ENCODE measurements around the gene GPATCH1. TPM values are rescaled to one million over a fixed set of nuclear protein-coding genes. Genes with fewer than 3 reads are reported as not detected.
A peak's percentile ranks its signal among the peaks of the same experiment; 100 is the strongest.
"Not testable (repeated sequence)": the region's sequence is repeated elsewhere in the genome, so short reads cannot be mapped to it uniquely, and the experiment has no call there.

GPATCH1 gene
- total RNA-seq, 1 donor from 2014 or later, result 6.2 TPM

GRCh38 chr19:33157906-33158305, 76.9 kb downstream of the GPATCH1 start:
- no peak for DNase-seq (ENCODE audit: low read depth)

DNA sequence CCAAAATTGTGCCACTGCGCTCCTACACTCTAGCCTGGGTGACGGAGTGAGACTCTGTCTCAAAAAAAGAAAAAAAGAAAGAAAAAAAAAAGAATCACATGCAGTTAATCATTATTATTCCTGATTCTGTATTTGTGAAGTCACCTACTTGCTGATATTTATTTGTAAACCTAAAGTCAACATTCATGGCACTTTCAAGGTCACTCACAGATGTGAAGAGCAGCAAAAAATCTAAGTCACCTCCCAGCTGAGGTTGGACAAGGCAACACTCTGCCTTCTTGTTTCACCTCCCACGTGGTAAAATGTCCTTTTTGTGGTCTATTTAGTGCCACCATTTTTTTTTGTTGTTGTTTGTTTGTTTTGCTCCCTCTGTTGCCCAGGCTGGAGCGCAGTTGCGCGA, 77.4 kb downstream of the GPATCH1 start:
- DNase-seq (ENCODE audit: low read depth), result no peak

GRCh38 chr19:33159149-33159548, 78.2 kb downstream of the GPATCH1 start:
- DNase-seq (ENCODE audit: low read depth), result no peak

- DNase-seq (ENCODE audit: low read depth), result no peak
Observed at GRCh38 chr19:33159893-33160292, 78.9 kb downstream of the GPATCH1 start.

- no peak for DNase-seq (ENCODE audit: low read depth)
Observed at GRCh38 chr19:33161201-33161600, 80.2 kb downstream of the GPATCH1 start.

GRCh38 chr19:33163481-33163880, 82.5 kb downstream of the GPATCH1 start:
- no peak for DNase-seq (ENCODE audit: low read depth)

- not testable (repeated sequence) for DNase-seq (ENCODE audit: low read depth)
Observed at GRCh38 chr19:33166037-33166436, 85.1 kb downstream of the GPATCH1 start.

DNA sequence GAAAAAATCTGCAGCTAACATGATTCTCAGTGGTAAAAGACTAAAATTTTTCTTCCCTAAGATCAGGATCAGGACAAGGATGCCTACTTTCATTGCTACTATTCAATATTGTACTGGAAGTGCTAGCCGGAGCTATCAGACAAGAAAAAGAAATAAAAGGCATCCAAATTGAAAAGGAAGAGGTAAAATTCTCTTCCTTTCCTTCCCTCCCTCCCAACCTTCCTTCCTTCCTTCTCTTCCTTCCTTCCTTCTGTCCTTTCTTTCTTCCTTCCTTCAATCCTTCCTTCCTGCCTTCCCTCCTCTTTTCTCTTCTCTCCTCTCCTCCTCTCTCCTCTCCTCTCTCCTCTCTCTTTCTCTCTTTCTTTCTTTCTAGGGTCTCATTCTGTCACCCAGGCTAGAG, 86.5 kb downstream of the GPATCH1 start:
- no peak for DNase-seq (ENCODE audit: low read depth)

DNA sequence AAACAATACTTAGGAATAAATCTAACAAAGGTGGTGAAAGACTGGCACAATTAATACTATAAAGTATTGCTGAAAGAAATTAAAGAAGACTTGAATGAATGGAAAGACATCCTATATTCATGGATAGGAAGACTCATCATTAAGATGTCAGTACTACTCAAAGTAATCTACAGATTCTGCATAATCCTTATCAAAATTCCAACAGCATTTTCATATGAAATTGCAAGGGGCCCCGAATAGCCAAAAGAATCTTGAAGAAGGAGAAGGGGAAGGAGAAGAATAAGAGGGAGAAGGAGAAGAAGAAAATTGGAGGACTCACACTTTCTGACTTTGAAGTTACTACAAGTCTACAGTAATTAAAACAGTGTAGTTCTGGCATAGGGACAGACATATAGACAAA, 87.5 kb downstream of the GPATCH1 start:
- DNase-seq (ENCODE audit: low read depth), result no peak

DNA sequence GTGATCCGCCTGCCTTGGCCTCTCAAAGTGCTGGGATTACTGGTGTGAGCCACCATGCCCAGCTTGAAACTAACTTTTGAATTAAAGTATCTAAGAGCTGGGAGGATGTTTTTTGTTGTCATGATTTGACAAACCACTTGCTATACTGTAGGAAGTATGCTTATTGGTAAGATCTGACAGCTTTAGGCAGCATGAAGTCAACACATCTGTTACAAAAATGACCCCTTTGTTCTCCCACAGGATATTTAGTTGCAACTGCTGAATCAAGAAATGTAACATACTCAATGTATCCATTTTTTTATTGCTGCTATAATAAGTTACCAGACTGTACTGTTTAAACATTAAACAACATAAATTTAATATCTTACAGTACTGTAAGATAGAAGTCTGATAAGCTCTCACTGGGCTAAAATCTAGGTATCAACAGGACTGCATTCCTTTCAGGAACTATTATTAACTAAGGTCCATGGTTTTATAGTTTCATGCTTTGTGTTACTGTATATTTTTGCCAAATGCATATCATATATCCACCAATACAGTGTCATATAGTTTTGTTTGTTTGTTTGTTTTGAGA, 90.3 kb downstream of the GPATCH1 start:
- DNase-seq (ENCODE audit: low read depth), result no peak

GRCh38 chr19:33171916-33172359, 91.0 kb downstream of the GPATCH1 start:
- no peak for DNase-seq (ENCODE audit: low read depth)

DNA sequence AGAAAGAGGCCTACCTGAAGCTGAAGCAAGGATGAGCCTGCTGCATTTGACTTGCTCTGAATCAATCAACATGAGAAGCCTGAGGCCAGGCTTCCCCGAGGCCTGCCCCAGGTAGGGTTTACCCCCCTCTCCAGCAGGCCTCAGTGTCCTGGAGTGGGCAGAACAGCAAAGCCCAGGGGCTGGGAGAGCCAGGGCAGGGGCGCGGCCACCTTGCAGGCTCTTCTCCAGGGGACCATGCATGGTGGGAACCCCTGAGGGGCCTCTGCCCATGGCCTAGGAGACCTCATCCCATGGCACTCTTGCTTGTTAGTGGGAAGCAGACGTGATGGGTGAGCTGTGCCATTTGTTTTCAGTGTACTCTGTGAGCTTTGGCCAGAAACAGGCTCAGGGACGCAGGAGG, 93.2 kb downstream of the GPATCH1 start:
- DNase-seq (ENCODE audit: low read depth), result no peak

DNA sequence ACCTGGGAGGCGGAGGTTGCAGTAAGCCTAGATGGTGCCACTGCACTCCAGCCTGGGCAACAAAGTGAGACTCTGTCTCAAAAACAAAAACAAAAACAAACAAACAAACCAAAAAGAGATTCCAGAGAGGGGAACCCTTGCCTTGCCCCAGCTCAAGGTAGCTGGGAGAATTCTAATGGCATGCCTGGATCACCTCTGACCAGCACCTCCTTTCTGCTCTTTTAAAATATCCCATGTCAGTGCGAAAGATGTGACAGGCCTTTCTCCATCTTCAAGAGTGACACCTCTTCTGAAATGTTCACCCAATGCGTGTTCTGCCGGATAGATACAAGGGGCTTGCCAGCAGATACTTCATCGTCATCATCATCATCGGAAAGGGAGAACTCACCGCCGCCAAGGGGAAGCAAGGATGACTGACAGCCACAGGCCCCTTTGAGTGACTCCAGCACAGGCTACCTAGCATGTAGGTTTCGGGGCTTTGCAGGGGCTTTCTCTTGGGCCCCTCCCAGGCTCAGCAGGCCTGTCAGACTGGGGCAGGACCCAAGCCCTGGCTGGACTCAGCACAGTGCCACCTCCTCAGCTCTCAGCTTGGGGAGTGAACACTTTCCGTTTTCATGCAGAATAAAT, 94.3 kb downstream of the GPATCH1 start:
- DNase-seq (ENCODE audit: low read depth), result no peak

- DNase-seq (ENCODE audit: low read depth), result peak; percentile 6
Observed at GRCh38 chr19:33175886-33176669, 95.1 kb downstream of the GPATCH1 start.

GRCh38 chr19:33176670-33177416, 95.9 kb downstream of the GPATCH1 start:
- peak; percentile 99 for DNase-seq (ENCODE audit: low read depth)

- DNase-seq (ENCODE audit: low read depth), result no peak
Observed at GRCh38 chr19:33177417-33177979, 96.5 kb downstream of the GPATCH1 start.

Other genes with a start within 250 kb of the GPATCH1 start
- gene SLC7A9, start 211.4 kb upstream of the GPATCH1 start, total RNA-seq, result not detected in 2 replicates
- 9.6 and 11.0 TPM in 2 replicates for gene CEP89, start 109.2 kb upstream of the GPATCH1 start, total RNA-seq
- 2.0 and 4.1 TPM in 2 replicates for gene FAAP24, start 108.9 kb upstream of the GPATCH1 start, total RNA-seq
- gene RHPN2, start 16.3 kb upstream of the GPATCH1 start, total RNA-seq, result 9.0 and 13.9 TPM in 2 replicates
- gene WDR88, start 50.9 kb downstream of the GPATCH1 start, total RNA-seq, result not detected in 2 replicates
- 34.2 and 40.6 TPM in 2 replicates for gene LRP3, start 113.1 kb downstream of the GPATCH1 start, total RNA-seq
- gene SLC7A10, start 144.7 kb downstream of the GPATCH1 start, total RNA-seq, result not detected in 2 replicates
- 0.86 and 1.6 TPM in 2 replicates for gene CEBPA, start 221.4 kb downstream of the GPATCH1 start, total RNA-seq